ENCODE results near the gene ASIC2.

ASIC2 gene

DNA sequence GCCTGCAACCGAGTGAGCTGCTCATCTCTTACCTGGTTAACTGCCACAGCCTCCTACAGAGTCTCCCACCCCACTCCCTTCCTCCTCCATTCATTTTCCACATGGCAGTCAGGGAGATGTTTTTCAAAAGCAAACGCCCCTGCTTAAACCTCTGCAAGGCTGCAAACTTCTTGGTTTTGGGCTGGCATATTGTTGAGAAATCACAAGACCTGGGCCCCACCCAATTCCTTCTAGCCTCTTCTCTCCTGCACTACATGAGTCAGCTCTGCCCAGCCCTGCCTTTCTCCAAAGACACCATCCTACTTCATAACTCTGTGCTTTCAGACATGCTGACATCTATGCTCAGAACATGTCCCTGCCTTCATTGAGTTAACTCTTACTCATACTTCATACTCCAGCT lies 165.4 kb downstream of the ASIC2 start (continued):
- TF ChIP-seq ZFP3 (CRISPR knock-in tag; IDR thresholded peaks at IDR 0.05), result no peak

DNA sequence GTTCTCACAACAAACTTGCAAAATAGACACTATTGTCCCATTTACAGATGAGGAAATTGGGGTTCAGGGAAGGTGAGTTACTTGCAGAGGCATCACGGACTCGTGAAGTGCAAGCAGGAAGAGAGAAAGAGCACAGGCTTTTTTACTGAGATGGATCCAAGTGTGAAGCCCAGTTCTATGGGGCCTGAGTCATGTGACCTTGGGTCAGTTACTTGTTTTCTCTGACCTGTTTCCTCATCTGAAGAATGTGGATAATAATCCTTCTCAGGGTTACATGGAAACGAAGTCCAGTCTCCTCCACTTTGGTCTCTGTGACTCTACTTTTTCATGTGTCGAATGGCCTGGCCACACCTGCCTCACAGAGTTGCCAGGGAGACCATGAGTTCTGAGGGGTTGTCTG lies 167.0 kb downstream of the ASIC2 start:
- no peak for ATAC-seq

DNA sequence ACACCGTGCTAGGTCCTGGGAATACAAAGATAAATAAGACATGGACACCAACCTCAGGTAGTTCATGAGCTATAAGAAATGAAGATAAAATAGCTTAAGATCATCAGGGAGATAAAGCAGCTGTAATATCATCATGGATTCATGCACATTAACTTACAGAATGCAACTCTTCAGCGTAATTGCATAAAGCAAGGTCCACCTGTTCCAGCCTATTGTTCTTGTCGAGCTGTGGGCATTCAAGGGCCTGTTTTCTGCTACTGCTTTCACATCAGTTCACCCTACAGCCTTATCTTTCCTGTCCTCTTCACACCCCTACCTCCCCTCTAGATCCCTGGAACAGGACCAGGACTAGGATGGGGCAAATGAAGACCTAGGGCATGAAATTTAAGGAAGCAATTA lies 167.5 kb downstream of the ASIC2 start:
- no peak for ATAC-seq

More for the DNA sequence above, 167.0 kb downstream of the ASIC2 start:
- TF ChIP-seq ZNF70 (CRISPR knock-in tag; IDR thresholded peaks at IDR 0.05) (no peak), ZNF565 (CRISPR knock-in tag; conservative IDR thresholded peaks at IDR 0.05; ENCODE audit: low read depth) (no peak), ZC3H10 (CRISPR knock-in tag; IDR thresholded peaks at IDR 0.05) (no peak)
- TF ChIP-seq, protein P1, sequence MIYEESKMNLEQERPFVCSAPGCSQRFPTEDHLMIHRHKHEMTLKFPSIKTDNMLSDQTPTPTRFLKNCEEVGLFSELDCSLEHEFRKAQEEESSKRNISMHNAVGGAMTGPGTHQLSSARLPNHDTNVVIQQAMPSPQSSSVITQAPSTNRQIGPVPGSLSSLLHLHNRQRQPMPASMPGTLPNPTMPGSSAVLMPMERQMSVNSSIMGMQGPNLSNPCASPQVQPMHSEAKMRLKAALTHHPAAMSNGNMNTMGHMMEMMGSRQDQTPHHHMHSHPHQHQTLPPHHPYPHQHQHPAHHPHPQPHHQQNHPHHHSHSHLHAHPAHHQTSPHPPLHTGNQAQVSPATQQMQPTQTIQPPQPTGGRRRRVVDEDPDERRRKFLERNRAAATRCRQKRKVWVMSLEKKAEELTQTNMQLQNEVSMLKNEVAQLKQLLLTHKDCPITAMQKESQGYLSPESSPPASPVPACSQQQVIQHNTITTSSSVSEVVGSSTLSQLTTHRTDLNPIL (CRISPR knock-in tag; IDR thresholded peaks at IDR 0.05; ENCODE audit: low read depth), result no peak

DNA sequence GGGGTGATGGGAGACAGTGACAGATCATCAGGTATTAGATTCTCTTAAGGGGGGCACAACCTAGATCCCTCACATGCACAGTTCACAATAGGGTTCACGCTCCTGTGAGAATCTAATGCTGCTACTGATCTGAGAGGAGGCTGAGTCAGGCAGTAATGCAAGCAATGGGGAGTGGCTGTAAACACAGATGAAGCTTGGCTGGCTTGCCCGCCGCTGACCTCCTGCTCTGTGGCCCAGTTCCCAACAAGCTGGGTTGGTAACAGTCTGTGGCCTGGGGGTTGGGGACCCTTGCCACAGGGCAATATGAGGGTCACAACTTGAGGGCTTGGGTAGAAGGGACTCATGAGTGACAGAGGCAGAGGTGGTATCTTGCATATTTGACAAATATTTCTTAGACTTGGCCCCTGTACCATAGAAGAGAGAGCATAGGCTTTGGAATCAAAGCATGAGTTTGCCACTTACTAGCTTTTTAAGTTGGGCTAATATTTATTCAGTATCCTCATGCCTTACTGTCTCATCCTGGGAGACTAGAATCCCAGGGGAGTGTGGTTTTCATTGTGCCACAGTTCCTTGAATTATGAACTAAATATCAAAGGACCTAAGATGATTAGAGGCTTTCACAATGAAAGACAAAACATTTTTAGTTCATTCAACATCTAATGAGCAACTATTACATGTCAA lies 168.1 kb downstream of the ASIC2 start:
- no peak for ATAC-seq
- TF ChIP-seq ZNF565 (CRISPR knock-in tag; conservative IDR thresholded peaks at IDR 0.05; ENCODE audit: low read depth) (no peak), SNAI2 (CRISPR knock-in tag; IDR thresholded peaks at IDR 0.05) (no peak), ARNTL (CRISPR knock-in tag; IDR thresholded peaks at IDR 0.05; ENCODE audit: borderline replicate concordance, low read depth) (no peak), ZC3H10 (CRISPR knock-in tag; IDR thresholded peaks at IDR 0.05) (no peak), CSDC2 (CRISPR knock-in tag; IDR thresholded peaks at IDR 0.05) (no peak), RARB (CRISPR knock-in tag; IDR thresholded peaks at IDR 0.05) (no peak), OSR1 (CRISPR knock-in tag; IDR thresholded peaks at IDR 0.05) (no peak)
- TF ChIP-seq, protein P1 (CRISPR knock-in tag; IDR thresholded peaks at IDR 0.05; ENCODE audit: low read depth), result no peak
- TF ChIP-seq, protein P2, sequence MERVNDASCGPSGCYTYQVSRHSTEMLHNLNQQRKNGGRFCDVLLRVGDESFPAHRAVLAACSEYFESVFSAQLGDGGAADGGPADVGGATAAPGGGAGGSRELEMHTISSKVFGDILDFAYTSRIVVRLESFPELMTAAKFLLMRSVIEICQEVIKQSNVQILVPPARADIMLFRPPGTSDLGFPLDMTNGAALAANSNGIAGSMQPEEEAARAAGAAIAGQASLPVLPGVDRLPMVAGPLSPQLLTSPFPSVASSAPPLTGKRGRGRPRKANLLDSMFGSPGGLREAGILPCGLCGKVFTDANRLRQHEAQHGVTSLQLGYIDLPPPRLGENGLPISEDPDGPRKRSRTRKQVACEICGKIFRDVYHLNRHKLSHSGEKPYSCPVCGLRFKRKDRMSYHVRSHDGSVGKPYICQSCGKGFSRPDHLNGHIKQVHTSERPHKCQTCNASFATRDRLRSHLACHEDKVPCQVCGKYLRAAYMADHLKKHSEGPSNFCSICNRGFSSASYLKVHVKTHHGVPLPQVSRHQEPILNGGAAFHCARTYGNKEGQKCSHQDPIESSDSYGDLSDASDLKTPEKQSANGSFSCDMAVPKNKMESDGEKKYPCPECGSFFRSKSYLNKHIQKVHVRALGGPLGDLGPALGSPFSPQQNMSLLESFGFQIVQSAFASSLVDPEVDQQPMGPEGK (CRISPR knock-in tag; IDR thresholded peaks at IDR 0.05; ENCODE audit: borderline replicate concordance), result no peak

More for the DNA sequence above, 167.5 kb downstream of the ASIC2 start:
- TF ChIP-seq, protein P3, sequence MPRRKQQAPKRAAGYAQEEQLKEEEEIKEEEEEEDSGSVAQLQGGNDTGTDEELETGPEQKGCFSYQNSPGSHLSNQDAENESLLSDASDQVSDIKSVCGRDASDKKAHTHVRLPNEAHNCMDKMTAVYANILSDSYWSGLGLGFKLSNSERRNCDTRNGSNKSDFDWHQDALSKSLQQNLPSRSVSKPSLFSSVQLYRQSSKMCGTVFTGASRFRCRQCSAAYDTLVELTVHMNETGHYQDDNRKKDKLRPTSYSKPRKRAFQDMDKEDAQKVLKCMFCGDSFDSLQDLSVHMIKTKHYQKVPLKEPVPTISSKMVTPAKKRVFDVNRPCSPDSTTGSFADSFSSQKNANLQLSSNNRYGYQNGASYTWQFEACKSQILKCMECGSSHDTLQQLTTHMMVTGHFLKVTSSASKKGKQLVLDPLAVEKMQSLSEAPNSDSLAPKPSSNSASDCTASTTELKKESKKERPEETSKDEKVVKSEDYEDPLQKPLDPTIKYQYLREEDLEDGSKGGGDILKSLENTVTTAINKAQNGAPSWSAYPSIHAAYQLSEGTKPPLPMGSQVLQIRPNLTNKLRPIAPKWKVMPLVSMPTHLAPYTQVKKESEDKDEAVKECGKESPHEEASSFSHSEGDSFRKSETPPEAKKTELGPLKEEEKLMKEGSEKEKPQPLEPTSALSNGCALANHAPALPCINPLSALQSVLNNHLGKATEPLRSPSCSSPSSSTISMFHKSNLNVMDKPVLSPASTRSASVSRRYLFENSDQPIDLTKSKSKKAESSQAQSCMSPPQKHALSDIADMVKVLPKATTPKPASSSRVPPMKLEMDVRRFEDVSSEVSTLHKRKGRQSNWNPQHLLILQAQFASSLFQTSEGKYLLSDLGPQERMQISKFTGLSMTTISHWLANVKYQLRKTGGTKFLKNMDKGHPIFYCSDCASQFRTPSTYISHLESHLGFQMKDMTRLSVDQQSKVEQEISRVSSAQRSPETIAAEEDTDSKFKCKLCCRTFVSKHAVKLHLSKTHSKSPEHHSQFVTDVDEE (CRISPR knock-in tag; IDR thresholded peaks at IDR 0.05), result no peak
- TF ChIP-seq GLIS3 (CRISPR knock-in tag; IDR thresholded peaks at IDR 0.05) (no peak), CSDC2 (CRISPR knock-in tag; IDR thresholded peaks at IDR 0.05) (no peak), ZNF70 (CRISPR knock-in tag; IDR thresholded peaks at IDR 0.05) (no peak), ZC3H10 (CRISPR knock-in tag; IDR thresholded peaks at IDR 0.05) (no peak), PPARA (CRISPR knock-in tag; IDR thresholded peaks at IDR 0.05; ENCODE audit: borderline replicate concordance) (no peak), ISL1 (CRISPR knock-in tag; IDR thresholded peaks at IDR 0.05) (no peak), OSR1 (CRISPR knock-in tag; IDR thresholded peaks at IDR 0.05) (no peak), ZNF8 (CRISPR knock-in tag; IDR thresholded peaks at IDR 0.05) (no peak), ZFP3 (CRISPR knock-in tag; IDR thresholded peaks at IDR 0.05) (no peak), ZFP30 (CRISPR knock-in tag; IDR thresholded peaks at IDR 0.05) (no peak), RARB (CRISPR knock-in tag; IDR thresholded peaks at IDR 0.05) (no peak), TOX (CRISPR knock-in tag; IDR thresholded peaks at IDR 0.05; ENCODE audit: borderline replicate concordance) (no peak), ZNF565 (CRISPR knock-in tag; conservative IDR thresholded peaks at IDR 0.05; ENCODE audit: low read depth) (no peak)
- TF ChIP-seq, protein P1 (CRISPR knock-in tag; IDR thresholded peaks at IDR 0.05; ENCODE audit: low read depth), result no peak
- TF ChIP-seq, protein P4, sequence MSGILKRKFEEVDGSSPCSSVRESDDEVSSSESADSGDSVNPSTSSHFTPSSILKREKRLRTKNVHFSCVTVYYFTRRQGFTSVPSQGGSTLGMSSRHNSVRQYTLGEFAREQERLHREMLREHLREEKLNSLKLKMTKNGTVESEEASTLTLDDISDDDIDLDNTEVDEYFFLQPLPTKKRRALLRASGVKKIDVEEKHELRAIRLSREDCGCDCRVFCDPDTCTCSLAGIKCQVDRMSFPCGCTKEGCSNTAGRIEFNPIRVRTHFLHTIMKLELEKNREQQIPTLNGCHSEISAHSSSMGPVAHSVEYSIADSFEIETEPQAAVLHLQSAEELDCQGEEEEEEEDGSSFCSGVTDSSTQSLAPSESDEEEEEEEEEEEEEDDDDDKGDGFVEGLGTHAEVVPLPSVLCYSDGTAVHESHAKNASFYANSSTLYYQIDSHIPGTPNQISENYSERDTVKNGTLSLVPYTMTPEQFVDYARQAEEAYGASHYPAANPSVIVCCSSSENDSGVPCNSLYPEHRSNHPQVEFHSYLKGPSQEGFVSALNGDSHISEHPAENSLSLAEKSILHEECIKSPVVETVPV (CRISPR knock-in tag; IDR thresholded peaks at IDR 0.05), result no peak
- TF ChIP-seq, protein P5, sequence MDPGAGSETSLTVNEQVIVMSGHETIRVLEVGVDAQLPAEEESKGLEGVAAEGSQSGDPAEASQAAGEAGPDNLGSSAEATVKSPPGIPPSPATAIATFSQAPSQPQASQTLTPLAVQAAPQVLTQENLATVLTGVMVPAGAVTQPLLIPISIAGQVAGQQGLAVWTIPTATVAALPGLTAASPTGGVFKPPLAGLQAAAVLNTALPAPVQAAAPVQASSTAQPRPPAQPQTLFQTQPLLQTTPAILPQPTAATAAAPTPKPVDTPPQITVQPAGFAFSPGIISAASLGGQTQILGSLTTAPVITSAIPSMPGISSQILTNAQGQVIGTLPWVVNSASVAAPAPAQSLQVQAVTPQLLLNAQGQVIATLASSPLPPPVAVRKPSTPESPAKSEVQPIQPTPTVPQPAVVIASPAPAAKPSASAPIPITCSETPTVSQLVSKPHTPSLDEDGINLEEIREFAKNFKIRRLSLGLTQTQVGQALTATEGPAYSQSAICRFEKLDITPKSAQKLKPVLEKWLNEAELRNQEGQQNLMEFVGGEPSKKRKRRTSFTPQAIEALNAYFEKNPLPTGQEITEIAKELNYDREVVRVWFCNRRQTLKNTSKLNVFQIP (CRISPR knock-in tag; IDR thresholded peaks at IDR 0.05; ENCODE audit: borderline replicate concordance, low read depth), result no peak

All from SK-N-SH treated with all-trans-retinoic acid at 6 μM for 48 hours (cell line).